ENCODE measurements around the gene KLHL25.

Gene KLHL25

GRCh38 chr15:85710340-85710842 is 84.3 kb downstream of the KLHL25 start:
- H3K79me2 ChIP-seq (ENCODE audit: insufficient read depth, low read length) = peaks cover 18% of the 10 kb centered on the region
- H2AFZ ChIP-seq (ENCODE audit: low read depth, low read length) = no peak overlapping the region
- H3K9me3 ChIP-seq (ENCODE audit: insufficient read depth, low read length, severe bottlenecking) = no peaks in the 10 kb centered on the region
- no peak overlapping the region for H3K4me2 ChIP-seq (ENCODE audit: insufficient read depth, low read length)
- TF ChIP-seq, protein P1, sequence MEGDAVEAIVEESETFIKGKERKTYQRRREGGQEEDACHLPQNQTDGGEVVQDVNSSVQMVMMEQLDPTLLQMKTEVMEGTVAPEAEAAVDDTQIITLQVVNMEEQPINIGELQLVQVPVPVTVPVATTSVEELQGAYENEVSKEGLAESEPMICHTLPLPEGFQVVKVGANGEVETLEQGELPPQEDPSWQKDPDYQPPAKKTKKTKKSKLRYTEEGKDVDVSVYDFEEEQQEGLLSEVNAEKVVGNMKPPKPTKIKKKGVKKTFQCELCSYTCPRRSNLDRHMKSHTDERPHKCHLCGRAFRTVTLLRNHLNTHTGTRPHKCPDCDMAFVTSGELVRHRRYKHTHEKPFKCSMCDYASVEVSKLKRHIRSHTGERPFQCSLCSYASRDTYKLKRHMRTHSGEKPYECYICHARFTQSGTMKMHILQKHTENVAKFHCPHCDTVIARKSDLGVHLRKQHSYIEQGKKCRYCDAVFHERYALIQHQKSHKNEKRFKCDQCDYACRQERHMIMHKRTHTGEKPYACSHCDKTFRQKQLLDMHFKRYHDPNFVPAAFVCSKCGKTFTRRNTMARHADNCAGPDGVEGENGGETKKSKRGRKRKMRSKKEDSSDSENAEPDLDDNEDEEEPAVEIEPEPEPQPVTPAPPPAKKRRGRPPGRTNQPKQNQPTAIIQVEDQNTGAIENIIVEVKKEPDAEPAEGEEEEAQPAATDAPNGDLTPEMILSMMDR (IDR thresholded peaks at IDR 0.05; ENCODE audit: borderline replicate concordance, extremely low read depth, low read length, poor library complexity, severe bottlenecking) = no peak
- no peak for TF ChIP-seq EZH2 (IDR thresholded peaks at IDR 0.05; ENCODE audit: borderline replicate concordance, low read depth, low read length, severe bottlenecking)
- H3K4me1 ChIP-seq (ENCODE audit: insufficient read depth, low read length) = peaks cover 29% of the 10 kb centered on the region
- H3K9ac ChIP-seq (ENCODE audit: low read depth, low read length) = no peak overlapping the region
- H3K27ac ChIP-seq (ENCODE audit: low read length) = no peak overlapping the region
- peaks cover 44% of the 10 kb centered on the region for H3K36me3 ChIP-seq (ENCODE audit: insufficient read depth, low read length)
- no peak overlapping the region for H3K4me3 ChIP-seq (ENCODE audit: low read depth in 1 of 2, low read length in 2 of 2)
- H3K27me3 ChIP-seq (ENCODE audit: insufficient read depth, low read length, poor library complexity) = no peaks in the 10 kb centered on the region
- no peak for DNase-seq
- no peaks in the 10 kb centered on the region for H4K20me1 ChIP-seq (ENCODE audit: insufficient read depth, low read length)
- no peak for ATAC-seq (ENCODE audit: insufficient read depth, low read depth)
